ENCODE measurements around the gene STARD6. TPM values are rescaled to one million over a fixed set of nuclear protein-coding genes. Genes with fewer than 3 reads are reported as not detected.
"Not testable (repeated sequence)": the region's sequence is repeated elsewhere in the genome, so short reads cannot be mapped to it uniquely, and the experiment has no call there.

STARD6 gene
- under 1 TPM; 0.30 to 0.82 (median 0.42) TPM for polyA plus RNA-seq (ENCODE audit: insufficient read length in 3 of 3)
- long read RNA-seq, donor 1, partial matches to known transcripts, result 0 of 1 reads
- long read RNA-seq, donor 1, other reads (novel, unspliced or antisense), result 0 of 1 reads
- long read RNA-seq, donor 2, result 0 reads
- long read RNA-seq, donor 3, result 0 reads
- long read RNA-seq, donor 4, result 0 reads
- long read RNA-seq, donor 5, result 0 reads
- long read RNA-seq, donor 6, result 0 reads
- long read RNA-seq, donor 7, result 0 reads
- long read RNA-seq, donor 8, result 0 reads
- long read RNA-seq, donor 9, result 0 reads
- long read RNA-seq, donor 10, result 0 reads
- long read RNA-seq, donor 11, result 0 reads
- long read RNA-seq, donor 12, result 0 reads
- long read RNA-seq, donor 13, result 0 reads
- long read RNA-seq, donor 14, result 0 reads
- long read RNA-seq, donor 15, result 0 reads
- long read RNA-seq, donor 16, result 0 reads

- DNase-seq (ENCODE audit: extremely low read depth in 1 of 11, low read depth in 9 of 11, low spot score in 4 of 11), result peak; percentile 73 to 88 (median 84)
These were observed at the start of gene STARD6, which contains the start of gene C18orf54 for GRCh38 chr18:54357660-54358494. TSS of gene STARD6 (minus strand) at chr18:54357858. CDS start at chr18:54354573, 3,285 bp downstream. TSS of gene C18orf54 (plus strand) at chr18:54357906. CDS start at chr18:54360573, 2,667 bp downstream.

GRCh38 chr18:54405290-54405689, 47.6 kb upstream of the STARD6 start:
- no peak for DNase-seq (ENCODE audit: extremely low read depth in 1 of 11, low read depth in 9 of 11, low spot score in 4 of 11)

GRCh38 chr18:54396760-54397159, 39.1 kb upstream of the STARD6 start:
- DNase-seq (ENCODE audit: extremely low read depth in 1 of 11, low read depth in 9 of 11, low spot score in 4 of 11), result no peak

GRCh38 chr18:54393648-54394294, 36.1 kb upstream of the STARD6 start:
- no peak for DNase-seq (ENCODE audit: extremely low read depth in 1 of 11, low read depth in 9 of 11, low spot score in 4 of 11)

GRCh38 chr18:54392543-54393023, 34.9 kb upstream of the STARD6 start:
- DNase-seq (ENCODE audit: extremely low read depth in 1 of 11, low read depth in 9 of 11, low spot score in 4 of 11), result peak; percentile 34 to 69 (median 46)

GRCh38 chr18:54390838-54391237, 33.2 kb upstream of the STARD6 start:
- no peak for DNase-seq (ENCODE audit: extremely low read depth in 1 of 11, low read depth in 9 of 11, low spot score in 4 of 11)

GRCh38 chr18:54389143-54389505, 31.5 kb upstream of the STARD6 start:
- no peak for DNase-seq (ENCODE audit: extremely low read depth in 1 of 11, low read depth in 9 of 11, low spot score in 4 of 11)

GRCh38 chr18:54388203-54389142, 30.8 kb upstream of the STARD6 start:
- peak in 2 of 11 donors; percentile 3 to 8 for DNase-seq (ENCODE audit: extremely low read depth in 1 of 11, low read depth in 9 of 11, low spot score in 4 of 11)

- no peak for DNase-seq (ENCODE audit: extremely low read depth in 1 of 11, low read depth in 9 of 11, low spot score in 4 of 11)
These were observed 30.0 kb upstream of the STARD6 start for GRCh38 chr18:54387631-54388030.

GRCh38 chr18:54386800-54387495, 29.3 kb upstream of the STARD6 start:
- DNase-seq (ENCODE audit: extremely low read depth in 1 of 11, low read depth in 9 of 11, low spot score in 4 of 11), result not testable (repeated sequence)

- no peak for DNase-seq (ENCODE audit: extremely low read depth in 1 of 11, low read depth in 9 of 11, low spot score in 4 of 11)
These were observed 28.4 kb upstream of the STARD6 start for GRCh38 chr18:54386043-54386442.

GRCh38 chr18:54382733-54383252, 25.1 kb upstream of the STARD6 start:
- DNase-seq (ENCODE audit: extremely low read depth in 1 of 11, low read depth in 9 of 11, low spot score in 4 of 11), result no peak

- DNase-seq (ENCODE audit: extremely low read depth in 1 of 11, low read depth in 9 of 11, low spot score in 4 of 11), result no peak
These were observed 24.4 kb upstream of the STARD6 start for GRCh38 chr18:54382076-54382475.

- no peak for DNase-seq (ENCODE audit: extremely low read depth in 1 of 11, low read depth in 9 of 11, low spot score in 4 of 11)
These were observed 24.0 kb upstream of the STARD6 start for GRCh38 chr18:54381640-54382039.

- DNase-seq (ENCODE audit: extremely low read depth in 1 of 11, low read depth in 9 of 11, low spot score in 4 of 11), result no peak
These were observed 20.4 kb upstream of the STARD6 start for GRCh38 chr18:54378057-54378456.

- no peak for DNase-seq (ENCODE audit: extremely low read depth in 1 of 11, low read depth in 9 of 11, low spot score in 4 of 11)
These were observed 2.7 kb upstream of the STARD6 start for GRCh38 chr18:54360406-54360805.

- peak in 3 of 11 donors; percentile 1 to 6 (median 3) for DNase-seq (ENCODE audit: extremely low read depth in 1 of 11, low read depth in 9 of 11, low spot score in 4 of 11)
These were observed 1.6 kb upstream of the STARD6 start for GRCh38 chr18:54359233-54359632.
